ENCODE data around the gene KLHL40. TPM values are rescaled to one million over a fixed set of nuclear protein-coding genes. Genes with fewer than 3 reads are reported as not detected.
A peak's percentile ranks its signal among the peaks of the same experiment; 100 is the strongest.

The KLHL40 gene
- total RNA-seq, 1 experiment from 2014 or later: not detected

- no peak for DNase-seq (ENCODE audit: low spot score)
These were observed 4.9 kb downstream of the KLHL40 start for GRCh38 chr3:42690191-42690590.

- DNase-seq (ENCODE audit: low spot score): no peak
These were observed 5.7 kb downstream of the KLHL40 start for GRCh38 chr3:42690766-42691680.

- DNase-seq (ENCODE audit: low spot score): no peak
These were observed 6.7 kb downstream of the KLHL40 start for GRCh38 chr3:42691816-42692666.

GRCh38 chr3:42692667-42693529 lies 7.6 kb downstream of the KLHL40 start:
- DNase-seq (ENCODE audit: low spot score): no peak

GRCh38 chr3:42693530-42693930 lies 8.2 kb downstream of the KLHL40 start:
- DNase-seq (ENCODE audit: low spot score): no peak

GRCh38 chr3:42694366-42694765 lies 9.0 kb downstream of the KLHL40 start:
- no peak for DNase-seq (ENCODE audit: low spot score)

GRCh38 chr3:42696356-42697288 lies 11.3 kb downstream of the KLHL40 start:
- no peak for DNase-seq (ENCODE audit: low spot score)

- DNase-seq (ENCODE audit: low spot score): no peak
These were observed 12.1 kb downstream of the KLHL40 start for GRCh38 chr3:42697289-42698051.

- no peak for DNase-seq (ENCODE audit: low spot score)
These were observed 13.0 kb downstream of the KLHL40 start for GRCh38 chr3:42698216-42698910.

GRCh38 chr3:42698911-42699230 lies 13.5 kb downstream of the KLHL40 start:
- DNase-seq (ENCODE audit: low spot score): no peak

- DNase-seq (ENCODE audit: low spot score): no peak
These were observed 14.2 kb downstream of the KLHL40 start for GRCh38 chr3:42699511-42699971.

- no peak for DNase-seq (ENCODE audit: low spot score)
These were observed 15.3 kb downstream of the KLHL40 start for GRCh38 chr3:42700366-42701288.

- DNase-seq (ENCODE audit: low spot score): peak; percentile 24
These were observed 16.2 kb downstream of the KLHL40 start for GRCh38 chr3:42701371-42702065.

GRCh38 chr3:42702066-42702951 lies 17.0 kb downstream of the KLHL40 start, which contains the start of gene HHATL:
HHATL (minus strand) TSS chr3:42702798; CDS start chr3:42700826, 1,972 bp downstream.
- DNase-seq (ENCODE audit: low spot score): no peak

GRCh38 chr3:42702982-42703694 lies 17.8 kb downstream of the KLHL40 start:
- DNase-seq (ENCODE audit: low spot score): no peak

- no peak for DNase-seq (ENCODE audit: low spot score)
These were observed 18.3 kb downstream of the KLHL40 start for GRCh38 chr3:42703695-42704025.
